NB4 (cell line): Measurements from ENCODE around the gene BHLHE41.

Experiments used
- DNase-seq: peaks from one replicate; pipeline ENCODE4 v3.0.0; 2010; ENCODE audit warnings: low read depth
- H3K4me3 ChIP-seq: one replicate; pipeline ENCODE4 v1.5.1; 2011; ENCODE audit warnings: mild to moderate bottlenecking, low read depth, low read length, moderate library complexity
- CTCF ChIP-seq: IDR thresholded peaks from one replicate; pipeline ENCODE4 v1.5.1; 2012; ENCODE audit warnings: low read depth, low read length
- MAX ChIP-seq: IDR thresholded peaks from 2 replicates; pipeline ENCODE4 v1.6.1; 2011; ENCODE audit warnings: low read depth, low read length
- MYC ChIP-seq: IDR thresholded peaks from 2 replicates; pipeline ENCODE4 v1.6.1; 2011; ENCODE audit warnings: low read depth, low read length
- POLR2A ChIP-seq: IDR thresholded peaks from 2 replicates; pipeline ENCODE4 v1.6.1; 2011; ENCODE audit warnings: mild to moderate bottlenecking; ENCODE audit not compliant: insufficient read length; ENCODE audit errors: extremely low read depth

Gene BHLHE41

GRCh38 chr12:26112703-26113147, 12.1 kb downstream of the BHLHE41 start:
- H3K4me3 ChIP-seq = no peak overlapping the region
- DNase-seq = peak; percentile 46
- 0 out of 2 replicates have a peak, but pooled peaks have one; percentile 4 for TF ChIP-seq MAX
- TF ChIP-seq MYC = no peak
- no peak for TF ChIP-seq POLR2A
- no peak for TF ChIP-seq CTCF

GRCh38 chr12:26112232-26112631, 12.6 kb downstream of the BHLHE41 start:
- no peak for TF ChIP-seq CTCF
- no peak for TF ChIP-seq MYC
- no peak for TF ChIP-seq POLR2A
- no peak for TF ChIP-seq MAX
- DNase-seq = no peak
- no peak overlapping the region for H3K4me3 ChIP-seq

- no peak overlapping the region for H3K4me3 ChIP-seq
- TF ChIP-seq CTCF (no peak), MYC (no peak), POLR2A (no peak), MAX (no peak)
- no peak for DNase-seq
These were observed 15.4 kb downstream of the BHLHE41 start for GRCh38 chr12:26109343-26109881.

- no peak overlapping the region for H3K4me3 ChIP-seq
- TF ChIP-seq MAX = no peak
- no peak for TF ChIP-seq MYC
- TF ChIP-seq POLR2A = no peak
- TF ChIP-seq CTCF = no peak
- no peak for DNase-seq
These were observed 15.9 kb downstream of the BHLHE41 start for GRCh38 chr12:26108915-26109314.

- no peak overlapping the region for H3K4me3 ChIP-seq
- no peak for DNase-seq
- TF ChIP-seq CTCF (no peak), MYC (no peak), POLR2A (no peak), MAX (no peak)
These were observed 18.5 kb downstream of the BHLHE41 start for GRCh38 chr12:26106347-26106746.

- DNase-seq = no peak
- no peak overlapping the region for H3K4me3 ChIP-seq
- no peak for TF ChIP-seq POLR2A
- no peak for TF ChIP-seq MYC
- TF ChIP-seq MAX = no peak
- no peak for TF ChIP-seq CTCF
These were observed 21.9 kb downstream of the BHLHE41 start for GRCh38 chr12:26102953-26103352.
